GM18858 (cell line): Measurements from ENCODE around the gene NAA38.

Source experiments
- ATAC-seq: cut with Tn5 transposase; IDR thresholded peaks from one replicate; pipeline ENCODE4 v1.9.1; 2021; ENCODE audit not compliant: unreplicated experiment

The NAA38 gene

DNA sequence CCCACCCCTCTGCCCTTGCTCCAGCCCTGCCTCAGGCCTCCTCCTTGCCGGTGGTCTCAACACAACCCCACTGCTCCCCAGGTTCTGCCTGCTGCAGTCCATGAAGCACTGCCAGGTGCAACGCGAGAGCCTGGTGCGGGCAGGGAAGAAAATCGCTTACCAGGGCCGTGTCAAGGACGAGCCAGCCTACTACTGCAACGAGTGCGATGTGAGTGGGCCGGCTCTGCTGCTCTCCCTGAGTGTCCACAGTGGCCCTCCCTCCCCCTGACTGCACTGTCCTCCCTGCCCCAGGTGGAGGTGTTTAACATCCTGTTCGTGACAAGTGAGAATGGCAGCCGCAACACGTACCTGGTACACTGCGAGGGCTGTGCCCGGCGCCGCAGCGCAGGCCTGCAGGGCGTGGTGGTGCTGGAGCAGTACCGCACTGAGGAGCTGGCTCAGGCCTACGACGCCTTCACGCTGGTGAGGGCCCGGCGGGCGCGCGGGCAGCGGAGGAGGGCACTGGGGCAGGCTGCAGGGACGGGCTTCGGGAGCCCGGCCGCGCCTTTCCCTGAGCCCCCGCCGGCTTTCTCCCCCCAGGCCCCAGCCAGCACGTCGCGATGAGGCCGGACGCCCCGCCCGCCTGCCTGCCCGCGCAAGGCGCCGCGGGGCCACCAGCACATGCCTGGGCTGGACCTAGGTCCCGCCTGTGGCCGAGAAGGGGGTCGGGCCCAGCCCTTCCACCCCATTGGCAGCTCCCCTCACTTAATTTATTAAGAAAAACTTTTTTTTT lies 4.3 kb downstream of the NAA38 start:
- no peak for ATAC-seq

DNA sequence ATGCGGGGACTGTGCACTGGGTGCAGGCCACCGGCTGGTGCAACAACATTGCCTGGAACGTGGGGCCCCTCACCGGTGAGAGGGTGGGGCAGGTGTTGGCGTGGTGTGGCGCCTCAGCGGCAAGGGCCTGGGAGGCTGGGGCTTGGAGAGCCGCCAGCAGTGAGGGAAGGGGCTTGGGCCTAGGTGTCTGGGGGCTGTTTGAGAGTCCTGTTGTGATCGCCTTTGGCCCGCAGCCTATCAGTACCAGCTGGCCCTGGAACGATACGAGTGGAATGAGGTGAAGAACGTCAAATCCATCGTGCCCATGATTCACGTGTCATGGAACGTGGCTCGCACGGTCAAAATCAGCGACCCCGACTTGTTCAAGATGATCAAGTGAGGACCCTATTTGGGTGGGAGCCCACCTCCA lies 5.1 kb downstream of the NAA38 start:
- ATAC-seq: no peak

DNA sequence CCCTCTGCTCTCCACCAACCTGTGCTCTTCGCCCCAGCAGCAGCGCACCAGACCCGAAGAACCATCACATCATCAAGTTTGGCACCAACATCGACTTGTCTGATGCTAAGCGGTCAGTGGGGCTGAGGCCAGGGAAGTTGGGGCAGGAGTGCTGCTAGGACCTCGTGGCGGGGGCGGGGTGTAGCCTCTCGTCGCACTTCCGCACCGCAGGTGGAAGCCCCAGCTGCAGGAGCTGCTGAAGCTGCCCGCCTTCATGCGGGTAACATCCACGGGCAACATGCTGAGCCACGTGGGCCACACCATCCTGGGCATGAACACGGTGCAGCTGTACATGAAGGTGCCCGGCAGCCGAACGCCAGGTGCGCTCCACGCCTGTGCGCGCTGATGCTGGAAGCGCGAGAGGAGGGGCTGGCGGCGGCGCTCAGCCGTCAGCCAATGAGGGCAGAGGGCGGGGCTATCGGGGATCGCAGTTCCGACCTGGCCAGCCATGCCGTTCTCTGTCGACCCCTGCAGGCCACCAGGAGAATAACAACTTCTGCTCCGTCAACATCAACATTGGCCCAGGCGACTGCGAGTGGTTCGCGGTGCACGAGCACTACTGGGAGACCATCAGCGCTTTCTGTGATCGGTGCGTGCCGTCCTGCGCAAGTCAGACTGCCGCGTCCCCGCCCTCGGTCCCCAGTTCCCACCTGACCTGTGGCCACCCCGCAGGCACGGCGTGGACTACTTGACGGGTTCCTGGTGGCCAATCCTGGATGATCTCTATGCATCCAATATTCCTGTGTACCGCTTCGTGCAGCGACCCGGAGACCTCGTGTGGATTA lies 5.7 kb downstream of the NAA38 start:
- peak; percentile 63 for ATAC-seq

GRCh38 chr17:7850701-7851437 lies 6.5 kb downstream of the NAA38 start:
- no peak for ATAC-seq

DNA sequence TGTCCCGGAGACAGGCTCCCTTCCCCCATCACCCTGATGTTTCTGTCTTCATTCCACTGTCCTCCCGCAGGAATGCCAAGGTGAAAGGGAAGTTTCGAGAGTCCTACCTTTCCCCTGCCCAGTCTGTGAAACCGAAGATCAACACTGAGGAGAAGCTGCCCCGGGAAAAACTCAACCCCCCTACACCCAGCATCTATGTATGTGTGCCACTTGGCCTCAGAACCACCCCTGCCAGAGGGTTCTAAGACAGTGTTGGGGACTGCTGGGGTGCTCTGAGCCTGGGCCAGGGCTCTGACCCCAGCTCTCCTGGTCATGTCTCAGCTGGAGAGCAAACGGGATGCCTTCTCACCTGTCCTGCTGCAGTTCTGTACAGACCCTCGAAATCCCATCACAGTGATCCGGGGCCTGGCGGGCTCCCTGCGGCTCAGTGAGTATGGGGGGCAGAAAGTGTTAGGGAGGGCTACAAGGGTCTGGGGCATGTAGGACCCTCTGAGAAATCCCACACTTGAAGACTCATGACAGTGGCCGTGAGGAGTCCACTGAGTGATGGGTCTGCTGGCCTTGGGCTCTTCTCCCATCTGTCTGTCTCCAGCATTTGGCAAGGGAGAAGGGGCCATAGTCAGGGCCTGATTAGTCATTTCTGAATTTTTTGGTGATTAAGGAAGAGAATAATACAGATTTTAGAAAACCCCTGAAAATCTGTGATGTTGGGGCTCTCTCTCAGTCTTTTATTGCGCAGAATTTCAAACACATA lies 7.4 kb downstream of the NAA38 start:
- ATAC-seq: no peak

- no peak for ATAC-seq
Measured at GRCh38 chr17:7849130-7849750, 8.1 kb downstream of the NAA38 start.

GRCh38 chr17:7848739-7849129 lies 8.6 kb downstream of the NAA38 start:
- ATAC-seq: no peak

DNA sequence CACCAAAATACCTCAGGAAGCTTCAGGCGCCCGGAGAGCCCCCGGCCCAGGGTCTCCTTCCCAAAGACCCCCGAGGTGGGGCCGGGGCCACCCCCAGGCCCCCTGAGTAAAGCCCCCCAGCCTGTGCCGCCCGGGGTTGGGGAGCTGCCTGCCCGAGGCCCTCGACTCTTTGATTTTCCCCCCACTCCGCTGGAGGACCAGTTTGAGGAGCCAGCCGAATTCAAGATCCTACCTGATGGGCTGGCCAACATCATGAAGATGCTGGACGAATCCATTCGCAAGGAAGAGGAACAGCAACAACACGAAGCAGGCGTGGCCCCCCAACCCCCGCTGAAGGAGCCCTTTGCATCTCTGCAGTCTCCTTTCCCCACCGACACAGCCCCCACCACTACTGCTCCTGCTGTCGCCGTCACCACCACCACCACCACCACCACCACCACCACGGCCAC lies 9.2 kb downstream of the NAA38 start:
- ATAC-seq: no peak

GRCh38 chr17:7846765-7847661 lies 10.3 kb downstream of the NAA38 start:
- no peak for ATAC-seq

- no peak for ATAC-seq
Measured at GRCh38 chr17:7846063-7846735, 11.2 kb downstream of the NAA38 start.

- no peak for ATAC-seq
Measured at GRCh38 chr17:7845359-7846062, 11.8 kb downstream of the NAA38 start.

DNA sequence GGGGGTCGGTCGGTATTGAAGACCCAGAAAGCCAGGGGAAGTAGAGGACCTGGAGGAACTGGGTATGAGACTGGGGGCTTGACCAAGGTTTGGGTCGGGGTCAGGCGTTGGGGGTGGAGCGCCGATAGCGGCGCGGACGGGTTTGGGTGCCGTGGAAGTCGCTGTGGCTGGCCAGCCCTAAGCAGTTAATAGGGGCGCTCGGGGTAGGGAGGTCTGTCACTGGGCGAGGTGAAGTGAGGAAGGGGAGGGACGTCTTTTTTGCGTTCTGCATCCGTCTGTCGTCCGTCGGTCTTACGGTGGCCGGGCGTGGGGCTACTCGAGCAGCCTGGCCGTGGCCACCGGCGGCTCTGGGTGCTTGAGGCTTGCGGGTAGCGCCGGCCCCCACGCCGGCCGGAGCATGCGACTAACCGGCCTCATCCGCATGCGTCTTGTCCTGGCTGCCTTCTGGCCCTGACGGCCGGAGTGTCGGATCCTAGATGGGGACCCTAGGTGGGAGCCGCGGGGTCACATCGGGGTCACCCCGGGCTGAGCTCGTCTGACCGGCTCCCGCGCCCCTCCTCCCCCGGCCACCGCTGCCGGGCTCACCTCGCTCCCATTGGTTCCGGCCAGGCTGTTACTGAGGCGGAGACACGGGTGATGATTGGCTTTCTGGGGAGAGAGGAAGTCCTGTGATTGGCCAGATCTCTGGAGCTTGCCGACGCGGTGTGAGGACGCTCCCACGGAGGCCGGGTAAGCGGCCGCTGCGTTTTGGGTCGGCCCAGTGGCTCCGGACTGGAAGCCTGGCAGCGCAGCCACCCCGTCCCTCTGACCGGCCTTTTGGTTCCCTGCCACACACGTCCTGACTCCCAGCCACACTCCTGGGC lies 12.8 kb downstream of the NAA38 start:
- peak; percentile 58 for ATAC-seq

DNA sequence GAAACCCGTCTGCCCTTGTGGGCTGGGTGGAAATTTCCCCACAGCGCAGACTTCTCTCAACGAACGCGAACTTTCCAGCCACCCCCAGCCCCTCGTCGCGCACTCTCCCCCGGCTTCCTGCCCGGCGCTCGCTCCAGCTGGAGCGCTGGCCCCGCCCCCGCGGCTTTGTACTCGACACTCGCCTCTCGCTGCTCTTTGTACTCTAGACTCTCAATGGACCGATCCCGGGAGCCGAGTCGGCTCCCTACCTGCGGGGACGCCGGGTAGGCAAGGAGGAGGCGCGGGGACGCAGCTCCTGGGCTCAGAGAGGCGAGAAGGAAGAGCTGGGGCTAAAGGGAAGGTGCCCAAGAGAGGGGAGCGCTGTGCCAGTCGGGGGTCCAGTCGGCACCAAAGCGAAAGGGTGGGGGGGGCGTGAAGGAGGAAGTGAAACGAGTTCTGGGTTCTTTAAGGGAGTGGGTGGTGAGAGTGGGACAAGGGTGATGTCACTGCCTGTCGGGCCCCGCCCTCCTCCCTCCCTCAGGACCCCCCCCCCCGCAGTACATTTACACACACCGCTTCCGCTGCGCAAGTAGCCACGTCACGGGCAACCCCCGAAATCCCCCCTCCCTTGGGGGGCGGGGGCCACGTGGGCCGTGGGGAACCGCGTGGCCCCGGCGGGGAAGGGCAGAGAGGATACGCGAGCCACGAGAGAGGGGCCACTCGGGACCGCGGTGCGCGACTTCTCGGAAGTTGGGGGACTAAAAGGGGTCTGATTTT lies 13.6 kb downstream of the NAA38 start:
- ATAC-seq: no peak

- ATAC-seq: no peak
Measured at GRCh38 chr17:7843257-7843535, 14.2 kb downstream of the NAA38 start.

DNA sequence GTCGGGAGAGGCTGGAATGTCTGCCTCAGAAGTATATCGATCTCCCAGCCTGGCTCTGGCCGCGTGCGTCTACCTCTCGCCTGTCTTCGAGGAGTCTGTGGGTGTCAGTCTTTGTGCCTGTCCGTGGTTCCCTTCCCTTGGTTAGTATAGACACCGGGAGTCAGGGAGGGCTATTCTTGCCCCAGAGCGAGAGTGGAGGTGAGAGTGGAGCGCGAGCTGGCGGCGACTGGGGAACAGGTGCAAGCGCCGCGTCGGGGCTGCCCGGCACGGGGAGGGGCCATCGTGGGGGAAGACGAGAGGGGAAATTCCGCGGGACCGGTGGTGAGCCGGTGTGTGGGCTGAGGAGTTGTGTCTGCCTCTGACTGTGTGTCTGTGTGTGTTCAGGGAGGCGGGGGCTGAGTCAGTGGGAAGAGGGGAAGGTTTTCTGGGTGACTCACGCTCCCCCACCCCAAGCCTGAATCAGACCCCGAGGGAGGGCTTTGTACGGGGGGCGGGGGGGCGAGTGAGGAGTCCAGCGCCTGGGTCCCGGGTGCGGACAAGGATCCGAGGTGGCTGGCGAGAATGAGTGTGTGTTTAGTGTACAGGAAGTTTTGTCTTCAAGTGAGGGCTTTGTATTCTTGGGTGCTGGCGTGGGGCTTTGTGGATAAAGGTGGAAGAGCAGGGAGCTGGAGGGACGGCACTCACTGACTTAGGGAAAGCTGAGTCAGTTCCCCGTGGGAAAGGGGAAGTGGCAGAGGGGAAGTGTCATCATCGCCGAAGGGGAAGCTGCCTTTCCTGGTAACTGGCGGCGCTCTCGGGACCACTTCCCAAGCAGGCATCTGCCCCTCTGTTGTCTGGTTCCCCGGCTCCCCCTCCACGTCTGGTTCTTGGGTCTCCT lies 14.7 kb downstream of the NAA38 start:
- ATAC-seq: no peak

DNA sequence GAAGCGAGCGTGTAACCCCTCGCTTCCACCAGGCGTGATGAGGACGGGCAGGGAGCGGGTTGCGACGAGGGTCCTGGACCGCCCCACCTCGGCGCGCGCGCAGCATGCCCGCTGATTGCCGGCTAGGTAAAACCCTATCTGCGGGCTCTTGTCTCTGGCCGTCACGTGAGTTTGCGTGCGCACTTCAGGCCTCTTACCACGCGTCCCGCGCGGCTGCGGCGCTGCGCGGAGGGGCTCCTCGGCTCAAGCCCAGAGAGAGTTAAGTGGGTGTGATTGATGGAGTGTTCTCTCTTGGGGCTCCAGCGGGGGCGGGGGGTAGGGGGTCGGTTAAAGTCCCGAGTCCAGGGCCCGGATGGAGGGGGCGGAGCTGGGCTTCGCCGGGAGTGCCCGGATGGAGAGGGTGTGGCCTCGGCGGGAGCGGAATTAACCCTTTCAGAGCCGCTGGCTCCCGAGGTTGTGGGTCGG lies 15.4 kb downstream of the NAA38 start:
- ATAC-seq: no peak
